Measurements from ENCODE around the gene ANAPC2. TPM values are rescaled to one million over a fixed set of nuclear protein-coding genes. Genes with fewer than 3 reads are reported as not detected.

The ANAPC2 gene
- total RNA-seq, 1 donor from 2014 or later: 57.4 TPM

- no peak overlapping the region for H3K27ac Mint-ChIP-seq
- peaks cover 8% of the 10 kb centered on the region for H3K36me3 Mint-ChIP-seq (ENCODE audit: low read depth)
- intact Hi-C loops (cut with micrococcal nuclease): loop anchor here (5.0 to 10.0 kb wide), 2 partner anchors 48 to 130 kb away; partner anchors contain the start of gene NPDC1
- no peak overlapping the region for H3K4me3 Mint-ChIP-seq
- H3K4me1 Mint-ChIP-seq: no peaks in the 10 kb centered on the region
- no peaks in the 10 kb centered on the region for H3K9me3 Mint-ChIP-seq
- no peak for DNase-seq
- H3K27me3 Mint-ChIP-seq: peaks cover 22% of the 10 kb centered on the region
Measured at GRCh38 chr9:137174722-137175293, 13.6 kb downstream of the ANAPC2 start.

DNA sequence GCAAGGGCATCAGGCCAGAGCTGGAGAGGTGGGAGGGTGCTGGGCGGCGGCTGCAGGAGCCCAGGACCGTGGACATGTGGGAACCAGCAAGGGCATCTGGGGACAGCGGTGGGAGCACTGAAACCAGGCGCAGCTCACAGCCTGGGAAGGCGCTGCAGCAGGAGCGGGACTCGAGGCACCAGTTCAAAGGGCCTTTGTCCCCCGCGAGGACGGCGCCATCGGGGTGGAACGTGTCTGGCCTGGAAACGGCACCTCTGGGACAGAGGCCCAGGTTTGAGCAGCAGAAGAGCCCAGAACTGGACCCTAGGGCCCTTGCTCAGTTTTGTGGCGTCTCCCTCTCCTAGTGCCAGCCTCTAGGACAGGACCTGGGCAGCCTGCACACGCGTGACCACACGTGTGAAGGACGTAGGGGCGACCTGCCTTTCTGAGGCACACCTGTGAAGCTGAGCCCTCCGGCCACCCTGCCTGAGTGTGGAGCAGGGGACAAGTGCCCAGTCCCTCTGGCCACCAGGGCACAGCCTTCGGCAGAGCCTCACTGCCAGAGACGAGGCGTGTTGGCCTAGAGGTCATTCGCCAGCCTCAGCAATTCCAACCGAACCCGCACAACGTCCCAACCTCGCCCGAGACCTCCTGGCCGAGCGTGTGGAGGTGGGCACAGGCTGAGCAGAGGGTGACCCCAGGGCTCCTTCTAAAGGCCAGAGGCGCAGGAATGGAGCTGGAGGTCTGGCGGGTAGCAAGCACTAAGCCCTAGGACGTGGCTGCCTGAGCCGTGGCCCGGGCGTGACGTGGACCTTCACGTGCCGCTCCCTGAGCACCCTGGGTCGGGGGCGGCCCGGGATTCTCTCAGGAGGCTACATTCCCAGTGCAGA is 14.3 kb downstream of the ANAPC2 start:
- Mint-ChIP-seq H3K4me3 (no peak overlapping the region), H3K36me3 (ENCODE audit: low read depth) (peaks cover 4% of the 10 kb centered on the region), H3K4me1 (no peaks in the 10 kb centered on the region), H3K27ac (no peak overlapping the region), H3K27me3 (peaks cover 22% of the 10 kb centered on the region), H3K9me3 (no peaks in the 10 kb centered on the region)
- intact Hi-C loops (cut with micrococcal nuclease): loop anchor here (5.0 to 10.0 kb wide), 2 partner anchors 47 to 129 kb away; partner anchors contain the start of gene NPDC1
- DNase-seq: no peak

DNA sequence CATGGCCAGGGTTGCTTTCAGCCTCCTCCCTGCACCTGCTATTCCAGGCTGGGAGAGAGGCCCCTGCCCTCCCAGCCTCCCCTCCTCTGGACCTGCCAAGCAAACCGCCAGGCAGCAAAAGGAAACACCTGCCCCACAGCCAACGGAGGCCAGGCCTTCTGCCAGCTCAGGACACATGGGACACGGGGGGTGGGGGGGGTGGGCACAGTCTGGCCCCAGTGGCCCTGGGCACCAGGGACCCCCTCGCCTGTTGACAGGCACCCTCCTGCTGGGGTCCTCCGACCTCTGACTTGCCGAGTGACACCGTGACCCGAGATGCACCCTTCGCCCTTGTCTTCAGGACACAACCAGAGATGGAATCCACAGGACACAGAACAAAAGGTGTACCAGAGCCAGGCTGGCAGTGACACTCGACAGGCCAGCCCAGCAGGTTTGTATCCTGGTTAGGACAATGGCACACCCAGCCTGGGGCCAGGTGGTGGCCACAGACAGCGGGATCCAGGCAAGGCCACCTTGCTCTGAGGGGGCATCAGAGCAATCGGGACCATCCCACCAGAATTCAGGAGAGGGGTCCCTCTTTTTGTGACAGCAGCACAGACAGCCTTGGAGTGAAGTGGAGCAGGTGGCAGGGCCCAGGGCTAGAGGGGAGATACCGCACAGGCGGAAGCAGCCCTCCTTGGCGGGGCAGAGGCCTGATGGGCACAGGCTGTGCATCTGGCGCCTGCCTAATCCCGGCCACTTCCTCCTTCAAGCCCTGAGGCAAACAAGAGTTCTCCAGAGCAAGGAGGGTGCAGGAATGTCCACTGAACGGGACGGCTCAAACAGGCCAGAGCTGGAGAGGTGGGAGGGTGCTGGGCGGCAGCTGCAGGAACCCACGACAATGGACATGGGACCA is 15.2 kb downstream of the ANAPC2 start:
- Mint-ChIP-seq H3K27ac (no peak overlapping the region), H3K9me3 (no peaks in the 10 kb centered on the region), H3K27me3 (peaks cover 26% of the 10 kb centered on the region), H3K36me3 (ENCODE audit: low read depth) (peaks cover 4% of the 10 kb centered on the region), H3K4me1 (no peaks in the 10 kb centered on the region), H3K4me3 (no peak overlapping the region)
- intact Hi-C loops (cut with micrococcal nuclease): loop anchor here (5.0 to 10.0 kb wide), 2 partner anchors 46 to 128 kb away; partner anchors contain the start of gene NPDC1
- no peak for DNase-seq

- no peaks in the 10 kb centered on the region for H3K9me3 Mint-ChIP-seq
- no peak for DNase-seq
- peaks cover 31% of the 10 kb centered on the region for H3K27me3 Mint-ChIP-seq
- H3K36me3 Mint-ChIP-seq (ENCODE audit: low read depth): no peaks in the 10 kb centered on the region
- H3K4me1 Mint-ChIP-seq: no peaks in the 10 kb centered on the region
- intact Hi-C loops (cut with micrococcal nuclease): loop anchor here (5.0 to 10.0 kb wide), 2 partner anchors 44 to 127 kb away; partner anchors contain the start of gene NPDC1
- no peak overlapping the region for H3K27ac Mint-ChIP-seq
- H3K4me3 Mint-ChIP-seq: no peak overlapping the region
Measured at GRCh38 chr9:137171149-137171900, 17.0 kb downstream of the ANAPC2 start.

DNA sequence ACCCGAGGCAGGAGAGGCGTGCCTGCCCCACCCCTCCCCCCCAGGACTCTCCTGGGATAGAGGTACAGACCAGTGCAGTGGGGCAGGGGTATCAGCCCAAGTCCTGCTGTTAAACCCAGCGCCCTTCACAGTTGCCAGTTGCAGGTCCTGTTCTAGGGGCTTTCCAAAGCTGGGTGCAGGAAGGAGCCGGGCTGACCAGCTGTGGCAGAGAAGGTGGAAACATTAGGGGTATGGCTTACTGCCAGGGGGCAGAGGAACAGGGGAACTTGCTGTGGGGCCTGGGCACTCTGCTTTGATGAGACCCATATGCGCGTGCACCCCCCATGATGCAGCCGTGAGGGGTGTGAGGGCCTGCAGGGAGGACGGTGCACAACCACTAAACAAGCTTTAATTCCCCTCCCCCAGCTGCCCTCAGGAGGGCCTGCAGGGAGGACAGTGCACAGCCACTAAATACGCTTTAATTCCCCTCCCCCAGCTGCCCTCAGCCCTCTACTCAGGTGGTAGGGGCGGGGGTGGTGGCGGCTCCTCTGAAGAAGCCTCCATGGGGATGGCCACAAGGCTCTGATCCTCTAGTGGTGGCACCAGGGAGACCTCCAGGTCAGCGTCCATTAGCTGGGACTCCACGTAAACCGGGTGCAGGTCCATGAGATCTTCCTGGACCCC is 17.7 kb downstream of the ANAPC2 start:
- H3K27ac Mint-ChIP-seq: no peak overlapping the region
- H3K4me1 Mint-ChIP-seq: no peaks in the 10 kb centered on the region
- H3K36me3 Mint-ChIP-seq (ENCODE audit: low read depth): no peaks in the 10 kb centered on the region
- no peaks in the 10 kb centered on the region for H3K9me3 Mint-ChIP-seq
- intact Hi-C loops (cut with micrococcal nuclease): loop anchor here (5.0 to 10.0 kb wide), 2 partner anchors 43 to 126 kb away; partner anchors contain the start of gene NPDC1
- no peak for DNase-seq
- H3K27me3 Mint-ChIP-seq: peaks cover 31% of the 10 kb centered on the region
- no peak overlapping the region for H3K4me3 Mint-ChIP-seq

DNA sequence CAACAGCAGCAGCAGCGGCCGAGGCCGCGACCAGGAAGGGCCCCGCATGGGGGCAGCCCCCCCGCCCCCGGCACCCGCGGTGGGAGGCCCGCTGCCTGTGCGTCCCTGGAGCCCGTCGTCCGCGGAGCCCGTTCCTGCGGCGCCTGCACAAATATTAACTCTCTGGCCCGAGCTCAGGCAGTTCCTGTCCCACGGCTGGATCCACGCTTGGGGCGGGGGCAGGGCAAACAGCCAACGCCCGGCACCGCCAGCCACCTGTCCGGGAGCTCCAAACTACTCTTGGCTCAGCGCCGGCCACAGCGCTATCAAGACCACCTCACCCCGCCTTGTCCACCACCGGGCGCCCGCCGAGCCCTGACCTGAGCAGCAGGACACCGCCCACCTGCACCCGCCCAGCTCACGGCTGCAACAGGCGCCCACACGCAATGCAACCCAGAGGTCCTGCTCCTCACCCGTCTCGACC is 18.4 kb downstream of the ANAPC2 start, which contains the start of gene LRRC26:
Gene LRRC26 (minus strand): TSS at position 156 of the 463 bp plus-strand sequence. CDS start 108 bp downstream, at position 48.
- no peak within 1 kb of the TSS for H3K27ac Mint-ChIP-seq
- H3K36me3 Mint-ChIP-seq (ENCODE audit: low read depth): no peaks in the 10 kb centered on the region
- intact Hi-C loops (cut with micrococcal nuclease): loop anchor here (5.0 to 10.0 kb wide), 3 partner anchors 43 to 325 kb away; partner anchors contain the start of genes AJM1, NPDC1 and PHPT1
- H3K4me1 Mint-ChIP-seq: no peaks in the 10 kb centered on the region
- H3K4me3 Mint-ChIP-seq: peak within 1 kb of the TSS; percentile 66
- H3K27me3 Mint-ChIP-seq: peaks cover 31% of the 10 kb centered on the region
- no peak for DNase-seq
- no peaks in the 10 kb centered on the region for H3K9me3 Mint-ChIP-seq

- H3K4me3 Mint-ChIP-seq: peak overlapping the region; percentile 66
Measured at GRCh38 chr9:137168904-137169856, 19.2 kb downstream of the ANAPC2 start.

GRCh38 chr9:137168573-137168903 is 19.8 kb downstream of the ANAPC2 start:
- intact Hi-C loops (cut with micrococcal nuclease): loop anchor here (1.0 to 10.0 kb wide), 2 partner anchors 11 to 324 kb away; partner anchors contain the start of genes AJM1 and PHPT1
- Mint-ChIP-seq H3K27ac (no peak overlapping the region), H3K36me3 (ENCODE audit: low read depth) (no peaks in the 10 kb centered on the region), H3K9me3 (no peaks in the 10 kb centered on the region), H3K4me1 (no peaks in the 10 kb centered on the region), H3K27me3 (peaks cover 31% of the 10 kb centered on the region), H3K4me3 (no peak overlapping the region)
- no peak for DNase-seq

More at GRCh38 chr9:137168904-137169856, 19.2 kb downstream of the ANAPC2 start:
- peaks cover 31% of the 10 kb centered on the region for H3K27me3 Mint-ChIP-seq
- no peak overlapping the region for H3K27ac Mint-ChIP-seq
- peak; percentile 75 for DNase-seq
- H3K36me3 Mint-ChIP-seq (ENCODE audit: low read depth): no peaks in the 10 kb centered on the region
- H3K4me1 Mint-ChIP-seq: no peaks in the 10 kb centered on the region
- intact Hi-C loops (cut with micrococcal nuclease): loop anchor here (1.0 to 10.0 kb wide), 2 partner anchors 12 to 324 kb away; partner anchors contain the start of genes AJM1 and PHPT1
- no peaks in the 10 kb centered on the region for H3K9me3 Mint-ChIP-seq

DNA sequence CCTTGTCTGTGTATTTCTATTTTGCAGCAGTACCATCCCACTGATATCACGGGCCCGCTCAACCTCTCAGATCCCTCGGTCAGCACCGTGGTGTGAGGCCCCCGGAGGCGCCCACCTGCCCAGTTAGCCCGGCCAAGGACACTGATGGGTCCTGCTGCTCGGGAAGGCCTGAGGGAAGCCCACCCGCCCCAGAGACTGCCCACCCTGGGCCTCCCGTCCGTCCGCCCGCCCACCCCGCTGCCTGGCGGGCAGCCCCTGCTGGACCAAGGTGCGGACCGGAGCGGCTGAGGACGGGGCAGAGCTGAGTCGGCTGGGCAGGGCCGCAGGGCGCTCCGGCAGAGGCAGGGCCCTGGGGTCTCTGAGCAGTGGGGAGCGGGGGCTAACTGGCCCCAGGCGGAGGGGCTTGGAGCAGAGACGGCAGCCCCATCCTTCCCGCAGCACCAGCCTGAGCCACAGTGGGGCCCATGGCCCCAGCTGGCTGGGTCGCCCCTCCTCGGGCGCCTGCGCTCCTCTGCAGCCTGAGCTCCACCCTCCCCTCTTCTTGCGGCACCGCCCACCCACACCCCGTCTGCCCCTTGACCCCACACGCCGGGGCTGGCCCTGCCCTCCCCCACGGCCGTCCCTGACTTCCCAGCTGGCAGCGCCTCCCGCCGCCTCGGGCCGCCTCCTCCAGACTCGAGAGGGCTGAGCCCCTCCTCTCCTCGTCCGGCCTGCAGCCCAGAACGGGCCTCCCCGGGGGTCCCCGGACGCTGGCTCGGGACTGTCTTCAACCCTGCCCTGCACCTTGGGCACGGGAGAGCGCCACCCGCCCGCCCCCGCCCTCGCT is 20.4 kb downstream of the ANAPC2 start:
- H3K27me3 Mint-ChIP-seq: peaks cover 28% of the 10 kb centered on the region
- DNase-seq: no peak
- no peak overlapping the region for H3K27ac Mint-ChIP-seq
- no peaks in the 10 kb centered on the region for H3K36me3 Mint-ChIP-seq (ENCODE audit: low read depth)
- H3K9me3 Mint-ChIP-seq: no peaks in the 10 kb centered on the region
- H3K4me3 Mint-ChIP-seq: no peak overlapping the region
- intact Hi-C loops (cut with micrococcal nuclease): loop anchor here (1.0 to 10.0 kb wide), 2 partner anchors 11 to 323 kb away; partner anchors contain the start of genes AJM1 and PHPT1
- H3K4me1 Mint-ChIP-seq: no peaks in the 10 kb centered on the region

DNA sequence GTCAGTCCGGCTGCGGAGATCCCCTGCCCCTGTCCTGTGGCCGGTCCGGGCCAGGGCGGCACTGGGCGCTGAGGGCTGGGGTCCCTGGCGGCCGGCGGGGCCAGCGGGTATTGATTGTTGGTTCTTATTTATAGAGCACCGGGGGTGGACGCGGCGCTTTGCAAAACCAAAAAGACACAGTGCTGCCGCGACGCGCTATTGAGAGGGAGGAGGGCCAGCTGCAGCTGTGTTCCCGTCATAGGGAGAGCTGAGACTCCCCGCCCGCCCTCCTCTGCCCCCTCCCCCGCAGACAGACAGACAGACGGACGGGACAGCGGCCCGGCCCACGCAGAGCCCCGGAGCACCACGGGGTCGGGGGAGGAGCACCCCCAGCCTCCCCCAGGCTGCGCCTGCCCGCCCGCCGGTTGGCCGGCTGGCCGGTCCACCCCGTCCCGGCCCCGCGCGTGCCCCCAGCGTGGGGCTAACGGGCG is 21.0 kb downstream of the ANAPC2 start:
- intact Hi-C loops (cut with micrococcal nuclease): loop anchor here (10.0 kb wide), 1 partner anchor 323 kb away; the partner anchor contains the start of genes AJM1 and PHPT1
- Mint-ChIP-seq H3K27me3 (peaks cover 26% of the 10 kb centered on the region), H3K4me3 (no peak overlapping the region), H3K4me1 (no peaks in the 10 kb centered on the region), H3K27ac (no peak overlapping the region), H3K9me3 (no peaks in the 10 kb centered on the region), H3K36me3 (ENCODE audit: low read depth) (no peaks in the 10 kb centered on the region)
- no peak for DNase-seq

Measured in activated CD4-positive, alpha-beta T cell treated with anti-CD3 and anti-CD28 coated beads, Interleukin-2, amount 10 ng/mL, durations not matched to agents 24 days and 14 days (primary cell).